Hepatocyte (in vitro differentiated cells): ENCODE measurements around the gene JDP2.

Source experiments
- CTCF ChIP-seq: fragments of 200-600 bp; sonication (generic); IDR thresholded peaks from 2 replicates; pipeline ENCODE4 v1.5.1; 2016; ENCODE audit warnings: antibody characterized with exemption, mild to moderate bottlenecking; ENCODE audit not compliant: poor library complexity
- EZH2 ChIP-seq: fragments of 200-600 bp; sonication (generic); IDR thresholded peaks from 2 replicates; pipeline ENCODE4 v1.6.1; 2016; ENCODE audit warnings: antibody characterized with exemption, mild to moderate bottlenecking, borderline replicate concordance
- EZH2phosphoT487 ChIP-seq: fragments of 200-600 bp; sonication (generic); IDR thresholded peaks from one replicate; pipeline ENCODE4 v1.6.1; 2018; ENCODE audit warnings: antibody characterized with exemption, mild to moderate bottlenecking, low read depth, moderate library complexity; ENCODE audit not compliant: unreplicated experiment, severe bottlenecking

- TF ChIP-seq CTCF (no peak), EZH2 (no peak), EZH2phosphoT487 (no peak)
Observed at GRCh38 chr14:75479770-75480600, 52.2 kb downstream of the JDP2 start.
